HEK293 (cell line): ENCODE data around the gene ZFP36L1.

Source experiments
- BCL11B ChIP-seq: fragments of 450-650 bp; formaldehyde crosslinking; IDR thresholded peaks from 2 replicates; pipeline ENCODE4 v1.5.1; 2016; ENCODE audit warnings: low read depth, missing biosample characterization, missing genetic modification characterization
- FEZF1 ChIP-seq: fragments of 450-650 bp; formaldehyde crosslinking; IDR thresholded peaks from 2 replicates; pipeline ENCODE4 v1.5.1; 2016; ENCODE audit warnings: missing biosample characterization, missing genetic modification characterization
- GLIS1 ChIP-seq: fragments of 450-650 bp; formaldehyde crosslinking; IDR thresholded peaks from 2 replicates; pipeline ENCODE4 v1.5.1; 2016; ENCODE audit warnings: missing biosample characterization, missing genetic modification characterization
- GLIS2 ChIP-seq: fragments of 450-650 bp; formaldehyde crosslinking; IDR thresholded peaks from 2 replicates; pipeline ENCODE4 v1.5.1; 2016; ENCODE audit warnings: missing biosample characterization, missing genetic modification characterization
- KLF1 ChIP-seq: fragments of 450-650 bp; formaldehyde crosslinking; IDR thresholded peaks from 2 replicates; pipeline ENCODE4 v1.5.1; 2016; ENCODE audit warnings: missing biosample characterization, missing genetic modification characterization
- KLF10 ChIP-seq: fragments of 450-650 bp; IDR thresholded peaks from 2 replicates; pipeline ENCODE4 v1.5.1; 2018; ENCODE audit warnings: missing biosample characterization, mild to moderate bottlenecking, missing genetic modification characterization
- KLF8 ChIP-seq: fragments of 450-650 bp; formaldehyde crosslinking; IDR thresholded peaks from 2 replicates; pipeline ENCODE4 v1.5.1; 2016; ENCODE audit warnings: missing biosample characterization, missing genetic modification characterization
- PRDM2 ChIP-seq: fragments of 450-650 bp; formaldehyde crosslinking; IDR thresholded peaks from 2 replicates; pipeline ENCODE4 v1.5.1; 2016; ENCODE audit warnings: missing biosample characterization, missing genetic modification characterization, borderline replicate concordance
- RBAK ChIP-seq: fragments of 450-650 bp; formaldehyde crosslinking; IDR thresholded peaks from 2 replicates; pipeline ENCODE4 v1.5.1; 2016; ENCODE audit warnings: missing biosample characterization, missing genetic modification characterization
- SCRT1 ChIP-seq: fragments of 450-650 bp; formaldehyde crosslinking; IDR thresholded peaks from 2 replicates; pipeline ENCODE4 v1.5.1; 2016; ENCODE audit warnings: missing biosample characterization, missing genetic modification characterization, borderline replicate concordance
- SCRT2 ChIP-seq: fragments of 450-650 bp; formaldehyde crosslinking; IDR thresholded peaks from 2 replicates; pipeline ENCODE4 v1.5.1; 2016; ENCODE audit warnings: missing biosample characterization, missing genetic modification characterization
- TCF7L2 ChIP-seq: IDR thresholded peaks from 2 replicates; pipeline ENCODE4 v1.6.1; 2011; ENCODE audit warnings: low read depth, mild to moderate bottlenecking, inconsistent platforms, low read length, moderate library complexity, borderline replicate concordance
- ZBTB8A ChIP-seq: fragments of 450-650 bp; formaldehyde crosslinking; IDR thresholded peaks from 2 replicates; pipeline ENCODE4 v1.5.1; 2016; ENCODE audit warnings: missing biosample characterization, missing genetic modification characterization
- ZFP41 ChIP-seq: fragments of 450-650 bp; formaldehyde crosslinking; IDR thresholded peaks from 2 replicates; pipeline ENCODE4 v1.5.1; 2016; ENCODE audit warnings: missing biosample characterization, missing genetic modification characterization, borderline replicate concordance
- ZIC2 ChIP-seq: fragments of 450-650 bp; formaldehyde crosslinking; IDR thresholded peaks from 2 replicates; pipeline ENCODE4 v1.5.1; 2016; ENCODE audit warnings: missing biosample characterization, missing genetic modification characterization
- ZNF138 ChIP-seq: fragments of 450-650 bp; formaldehyde crosslinking; IDR thresholded peaks from 2 replicates; pipeline ENCODE4 v1.5.1; 2016; ENCODE audit warnings: missing biosample characterization, missing genetic modification characterization, borderline replicate concordance
- ZNF157 ChIP-seq: fragments of 450-650 bp; formaldehyde crosslinking; IDR thresholded peaks from 2 replicates; pipeline ENCODE4 v1.5.1; 2016; ENCODE audit warnings: missing biosample characterization, missing genetic modification characterization
- ZNF174 ChIP-seq: fragments of 450-650 bp; formaldehyde crosslinking; IDR thresholded peaks from 2 replicates; pipeline ENCODE4 v1.5.0; 2017; ENCODE audit warnings: missing biosample characterization, mild to moderate bottlenecking, missing genetic modification characterization
- ZNF184 ChIP-seq: fragments of 450-650 bp; IDR thresholded peaks from 2 replicates; pipeline ENCODE4 v1.5.1; 2018; ENCODE audit warnings: missing biosample characterization, mild to moderate bottlenecking, missing genetic modification characterization
- ZNF221 ChIP-seq: fragments of 450-650 bp; formaldehyde crosslinking; IDR thresholded peaks from 2 replicates; pipeline ENCODE4 v1.5.1; 2017; ENCODE audit warnings: missing biosample characterization, missing genetic modification characterization, borderline replicate concordance
- ZNF239 ChIP-seq: fragments of 450-650 bp; formaldehyde crosslinking; IDR thresholded peaks from 2 replicates; pipeline ENCODE4 v1.5.1; 2016; ENCODE audit warnings: missing biosample characterization, missing genetic modification characterization
- ZNF24 ChIP-seq: fragments of 450-650 bp; formaldehyde crosslinking; IDR thresholded peaks from 2 replicates; pipeline ENCODE4 v1.5.1; 2016; ENCODE audit warnings: missing biosample characterization, missing genetic modification characterization
- ZNF266 ChIP-seq: fragments of 450-650 bp; formaldehyde crosslinking; IDR thresholded peaks from 2 replicates; pipeline ENCODE4 v1.5.1; 2016; ENCODE audit warnings: missing biosample characterization, missing genetic modification characterization, low read depth
- ZNF335 ChIP-seq: fragments of 450-650 bp; formaldehyde crosslinking; conservative IDR thresholded peaks from 2 replicates; pipeline ENCODE4 v1.5.1; 2016; ENCODE audit warnings: missing biosample characterization, missing genetic modification characterization
- ZNF501 ChIP-seq: fragments of 450-650 bp; formaldehyde crosslinking; IDR thresholded peaks from 2 replicates; pipeline ENCODE4 v1.5.1; 2016; ENCODE audit warnings: missing biosample characterization, missing genetic modification characterization
- ZNF513 ChIP-seq: fragments of 450-650 bp; IDR thresholded peaks from 2 replicates; pipeline ENCODE4 v1.5.1; 2018; ENCODE audit warnings: missing biosample characterization, missing genetic modification characterization
- ZNF560 ChIP-seq: fragments of 450-650 bp; formaldehyde crosslinking; IDR thresholded peaks from 2 replicates; pipeline ENCODE4 v1.5.1; 2017; ENCODE audit warnings: missing biosample characterization, missing genetic modification characterization, borderline replicate concordance
- ZNF654 ChIP-seq: fragments of 450-650 bp; formaldehyde crosslinking; IDR thresholded peaks from 2 replicates; pipeline ENCODE4 v1.5.1; 2016; ENCODE audit warnings: low read depth, missing biosample characterization, missing genetic modification characterization
- ZNF777 ChIP-seq: fragments of 450-650 bp; formaldehyde crosslinking; IDR thresholded peaks from 2 replicates; pipeline ENCODE4 v1.5.1; 2017; ENCODE audit warnings: missing biosample characterization, missing genetic modification characterization, borderline replicate concordance
- TF ChIP-seq, protein P1 (sequence below): fragments of 450-650 bp; formaldehyde crosslinking; IDR thresholded peaks from 2 replicates; pipeline ENCODE4 v1.5.1; 2016; ENCODE audit warnings: missing biosample characterization, missing genetic modification characterization
- TF ChIP-seq, protein P2 (sequence below): fragments of 450-650 bp; formaldehyde crosslinking; IDR thresholded peaks from 2 replicates; pipeline ENCODE4 v1.5.1; 2016; ENCODE audit warnings: missing biosample characterization, missing genetic modification characterization

Gene ZFP36L1

DNA sequence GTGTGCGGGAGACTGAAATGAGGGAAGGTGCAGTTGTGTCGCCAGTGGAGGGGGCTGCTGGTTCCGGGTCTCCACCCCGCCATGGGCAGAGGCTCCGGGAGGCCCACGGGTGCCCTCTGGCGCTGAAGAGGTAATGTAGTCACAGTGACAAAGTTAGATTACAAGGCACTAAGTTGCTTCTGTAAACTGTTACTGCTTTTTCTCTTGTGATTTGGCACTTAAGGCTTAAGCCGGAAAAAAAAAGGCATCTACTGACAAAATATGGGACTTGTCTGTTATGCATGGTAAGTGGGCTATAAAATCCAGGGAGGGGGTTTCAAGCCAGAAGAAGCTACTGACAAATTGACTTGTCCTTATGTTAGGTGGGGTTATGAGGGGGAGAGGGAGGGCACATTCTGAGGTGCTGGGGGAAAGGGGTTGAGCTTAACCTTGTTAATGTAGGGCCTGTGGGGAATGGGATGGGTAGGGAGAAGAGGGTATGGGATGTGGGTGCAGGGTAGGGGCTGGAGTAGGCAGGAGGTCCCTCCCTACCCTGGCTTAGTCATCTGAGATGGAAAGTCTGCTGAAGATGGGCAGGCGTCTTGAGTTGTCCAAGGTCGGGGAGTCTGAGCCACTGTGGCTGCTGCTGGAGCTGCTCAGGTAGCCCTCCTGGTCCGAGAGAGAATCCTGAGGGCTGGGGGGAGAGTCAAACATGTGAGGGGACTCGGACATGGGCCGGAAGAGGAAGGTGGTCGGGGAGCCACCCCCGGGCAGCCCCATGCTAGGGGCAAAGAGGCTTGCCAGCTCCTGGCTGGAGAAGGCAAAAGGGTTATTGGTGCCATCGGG is 3.7 kb downstream of the ZFP36L1 start (continued):
- no peak for TF ChIP-seq PRDM2 (tag by site-specific recombination)
- TF ChIP-seq SCRT1, result no peak
- TF ChIP-seq ZNF138, result no peak
- no peak for TF ChIP-seq KLF10 (tag by site-specific recombination)
- TF ChIP-seq ZNF335 (tag by site-specific recombination), result no peak
- TF ChIP-seq RBAK (tag by site-specific recombination), result no peak
- TF ChIP-seq ZNF24 (tag by site-specific recombination), result 0 out of 2 replicates have a peak, but pooled peaks have one; percentile 27
- TF ChIP-seq ZNF221, result no peak
- TF ChIP-seq, protein P1, sequence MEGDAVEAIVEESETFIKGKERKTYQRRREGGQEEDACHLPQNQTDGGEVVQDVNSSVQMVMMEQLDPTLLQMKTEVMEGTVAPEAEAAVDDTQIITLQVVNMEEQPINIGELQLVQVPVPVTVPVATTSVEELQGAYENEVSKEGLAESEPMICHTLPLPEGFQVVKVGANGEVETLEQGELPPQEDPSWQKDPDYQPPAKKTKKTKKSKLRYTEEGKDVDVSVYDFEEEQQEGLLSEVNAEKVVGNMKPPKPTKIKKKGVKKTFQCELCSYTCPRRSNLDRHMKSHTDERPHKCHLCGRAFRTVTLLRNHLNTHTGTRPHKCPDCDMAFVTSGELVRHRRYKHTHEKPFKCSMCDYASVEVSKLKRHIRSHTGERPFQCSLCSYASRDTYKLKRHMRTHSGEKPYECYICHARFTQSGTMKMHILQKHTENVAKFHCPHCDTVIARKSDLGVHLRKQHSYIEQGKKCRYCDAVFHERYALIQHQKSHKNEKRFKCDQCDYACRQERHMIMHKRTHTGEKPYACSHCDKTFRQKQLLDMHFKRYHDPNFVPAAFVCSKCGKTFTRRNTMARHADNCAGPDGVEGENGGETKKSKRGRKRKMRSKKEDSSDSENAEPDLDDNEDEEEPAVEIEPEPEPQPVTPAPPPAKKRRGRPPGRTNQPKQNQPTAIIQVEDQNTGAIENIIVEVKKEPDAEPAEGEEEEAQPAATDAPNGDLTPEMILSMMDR (tag by site-specific recombination), result peak; percentile 78
- peak; percentile 67 for TF ChIP-seq ZNF654 (tag by site-specific recombination)
- no peak for TF ChIP-seq ZNF560
- no peak for TF ChIP-seq ZBTB8A (tag by site-specific recombination)
- no peak for TF ChIP-seq ZFP41 (tag by site-specific recombination)
- no peak for TF ChIP-seq ZNF266 (tag by site-specific recombination)
- peak; percentile 30; the same call in 1 of the 2 replicates for TF ChIP-seq ZNF501 (tag by site-specific recombination)
- no peak for TF ChIP-seq KLF8 (tag by site-specific recombination)
- no peak for TF ChIP-seq GLIS1 (tag by site-specific recombination)
- TF ChIP-seq ZNF513 (tag by site-specific recombination), result no peak
- no peak for TF ChIP-seq SCRT2 (tag by site-specific recombination)
- TF ChIP-seq FEZF1 (tag by site-specific recombination), result peak; percentile 29; the same call in 1 of the 2 replicates
- TF ChIP-seq ZNF777 (tag by site-specific recombination), result no peak
- TF ChIP-seq, protein P2, sequence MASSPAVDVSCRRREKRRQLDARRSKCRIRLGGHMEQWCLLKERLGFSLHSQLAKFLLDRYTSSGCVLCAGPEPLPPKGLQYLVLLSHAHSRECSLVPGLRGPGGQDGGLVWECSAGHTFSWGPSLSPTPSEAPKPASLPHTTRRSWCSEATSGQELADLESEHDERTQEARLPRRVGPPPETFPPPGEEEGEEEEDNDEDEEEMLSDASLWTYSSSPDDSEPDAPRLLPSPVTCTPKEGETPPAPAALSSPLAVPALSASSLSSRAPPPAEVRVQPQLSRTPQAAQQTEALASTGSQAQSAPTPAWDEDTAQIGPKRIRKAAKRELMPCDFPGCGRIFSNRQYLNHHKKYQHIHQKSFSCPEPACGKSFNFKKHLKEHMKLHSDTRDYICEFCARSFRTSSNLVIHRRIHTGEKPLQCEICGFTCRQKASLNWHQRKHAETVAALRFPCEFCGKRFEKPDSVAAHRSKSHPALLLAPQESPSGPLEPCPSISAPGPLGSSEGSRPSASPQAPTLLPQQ (tag by site-specific recombination), result peak; percentile 30; the same call in 1 of the 2 replicates
- no peak for TF ChIP-seq BCL11B (tag by site-specific recombination)
- no peak for TF ChIP-seq ZNF239 (tag by site-specific recombination)
- TF ChIP-seq ZIC2 (tag by site-specific recombination), result no peak
- no peak for TF ChIP-seq TCF7L2
- no peak for TF ChIP-seq ZNF157 (tag by site-specific recombination)
- no peak for TF ChIP-seq ZNF184 (tag by site-specific recombination)
- TF ChIP-seq ZNF174 (tag by site-specific recombination), result no peak
- TF ChIP-seq GLIS2 (tag by site-specific recombination), result no peak
- no peak for TF ChIP-seq KLF1 (tag by site-specific recombination)
